ENCODE measurements around the gene SLC34A2. TPM values are rescaled to one million over a fixed set of nuclear protein-coding genes. Genes with fewer than 3 reads are reported as not detected.
"Not testable (repeated sequence)": the region's sequence is repeated elsewhere in the genome, so short reads cannot be mapped to it uniquely, and the experiment has no call there.

The SLC34A2 gene, protein sequence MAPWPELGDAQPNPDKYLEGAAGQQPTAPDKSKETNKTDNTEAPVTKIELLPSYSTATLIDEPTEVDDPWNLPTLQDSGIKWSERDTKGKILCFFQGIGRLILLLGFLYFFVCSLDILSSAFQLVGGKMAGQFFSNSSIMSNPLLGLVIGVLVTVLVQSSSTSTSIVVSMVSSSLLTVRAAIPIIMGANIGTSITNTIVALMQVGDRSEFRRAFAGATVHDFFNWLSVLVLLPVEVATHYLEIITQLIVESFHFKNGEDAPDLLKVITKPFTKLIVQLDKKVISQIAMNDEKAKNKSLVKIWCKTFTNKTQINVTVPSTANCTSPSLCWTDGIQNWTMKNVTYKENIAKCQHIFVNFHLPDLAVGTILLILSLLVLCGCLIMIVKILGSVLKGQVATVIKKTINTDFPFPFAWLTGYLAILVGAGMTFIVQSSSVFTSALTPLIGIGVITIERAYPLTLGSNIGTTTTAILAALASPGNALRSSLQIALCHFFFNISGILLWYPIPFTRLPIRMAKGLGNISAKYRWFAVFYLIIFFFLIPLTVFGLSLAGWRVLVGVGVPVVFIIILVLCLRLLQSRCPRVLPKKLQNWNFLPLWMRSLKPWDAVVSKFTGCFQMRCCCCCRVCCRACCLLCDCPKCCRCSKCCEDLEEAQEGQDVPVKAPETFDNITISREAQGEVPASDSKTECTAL
- polyA plus RNA-seq (2011; rRNA removed) (not detected in 2 replicates), polyA minus RNA-seq (2011; rRNA and poly(A)+ RNA removed) (not detected in 2 replicates)

DNA sequence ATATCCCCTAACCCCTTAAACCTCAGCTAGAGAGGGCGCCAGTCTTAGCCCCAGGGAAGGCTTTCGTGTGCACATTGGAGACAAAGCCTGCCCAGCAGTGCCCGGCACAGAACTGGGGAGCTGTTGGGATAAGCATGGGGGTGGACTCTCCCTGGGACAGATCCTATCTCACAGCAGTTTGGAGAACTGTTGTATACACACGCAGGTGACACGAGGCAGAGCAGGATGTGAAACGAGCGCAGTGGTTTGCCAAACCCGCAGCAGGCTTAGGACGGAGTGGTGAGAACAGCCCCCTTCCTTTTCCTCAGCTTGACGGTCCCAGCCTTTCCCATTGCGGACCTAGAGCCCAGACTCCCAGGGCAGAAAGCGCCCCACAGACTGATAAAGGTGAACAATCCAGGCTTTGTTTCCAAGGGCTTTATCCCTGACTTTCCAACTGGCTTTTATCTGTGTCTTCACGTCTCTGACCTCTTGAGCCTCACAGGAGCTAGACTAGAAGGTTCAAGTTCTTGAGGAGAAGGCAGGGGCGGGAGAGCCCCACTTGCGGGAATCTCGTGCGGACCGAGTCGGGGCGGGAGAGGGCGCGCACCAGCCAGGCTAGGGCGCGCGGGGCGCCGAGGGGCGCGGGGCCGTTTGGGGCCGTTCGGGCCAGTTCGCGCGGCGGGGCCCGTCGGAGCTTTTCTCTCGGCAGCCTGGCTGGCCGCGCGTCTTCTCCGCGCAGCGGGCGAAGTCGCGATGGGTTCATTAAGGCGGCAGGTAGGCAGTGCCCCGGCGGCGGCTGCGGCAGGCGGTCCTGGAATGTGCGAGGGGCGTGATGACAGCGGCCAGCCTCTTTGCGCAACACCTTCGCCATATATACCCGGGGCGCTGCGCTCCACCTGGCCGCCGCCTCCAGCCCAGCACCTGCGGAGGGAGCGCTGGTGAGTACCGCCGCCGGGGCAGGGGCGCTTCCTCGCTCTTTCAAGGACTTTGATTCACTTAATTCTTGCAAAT, at the start of gene SLC34A2:
SLC34A2 (plus strand) TSS at position 881 of the 993 bp plus-strand sequence. CDS start 6,650 bp downstream, outside the sequence.
- no peaks in the 10 kb centered on the region for H3K9me3 ChIP-seq (ENCODE audit: control insufficient read depth, insufficient read depth, low read length)
- ChIA-PET POLR2A (no interaction called here), CTCF (interaction anchor here (1.2 kb wide), 1 partner anchor 215 kb away, joined by 3 read pairs; no protein-coding TSS in a partner anchor)
- TF ChIP-seq, protein P1, sequence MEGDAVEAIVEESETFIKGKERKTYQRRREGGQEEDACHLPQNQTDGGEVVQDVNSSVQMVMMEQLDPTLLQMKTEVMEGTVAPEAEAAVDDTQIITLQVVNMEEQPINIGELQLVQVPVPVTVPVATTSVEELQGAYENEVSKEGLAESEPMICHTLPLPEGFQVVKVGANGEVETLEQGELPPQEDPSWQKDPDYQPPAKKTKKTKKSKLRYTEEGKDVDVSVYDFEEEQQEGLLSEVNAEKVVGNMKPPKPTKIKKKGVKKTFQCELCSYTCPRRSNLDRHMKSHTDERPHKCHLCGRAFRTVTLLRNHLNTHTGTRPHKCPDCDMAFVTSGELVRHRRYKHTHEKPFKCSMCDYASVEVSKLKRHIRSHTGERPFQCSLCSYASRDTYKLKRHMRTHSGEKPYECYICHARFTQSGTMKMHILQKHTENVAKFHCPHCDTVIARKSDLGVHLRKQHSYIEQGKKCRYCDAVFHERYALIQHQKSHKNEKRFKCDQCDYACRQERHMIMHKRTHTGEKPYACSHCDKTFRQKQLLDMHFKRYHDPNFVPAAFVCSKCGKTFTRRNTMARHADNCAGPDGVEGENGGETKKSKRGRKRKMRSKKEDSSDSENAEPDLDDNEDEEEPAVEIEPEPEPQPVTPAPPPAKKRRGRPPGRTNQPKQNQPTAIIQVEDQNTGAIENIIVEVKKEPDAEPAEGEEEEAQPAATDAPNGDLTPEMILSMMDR (IDR thresholded peaks at IDR 0.05; ENCODE audit: low read depth, low read length): no peak
- DNase-seq (ENCODE audit: low read depth, low spot score): no peak
- peaks cover 32% of the 10 kb centered on the region for H3K27me3 ChIP-seq (ENCODE audit: control insufficient read depth, insufficient read depth, low read length)
- H3K27ac ChIP-seq (ENCODE audit: low read depth, low read length): no peak within 1 kb of the TSS
- no peak within 1 kb of the TSS for H3K4me3 ChIP-seq (ENCODE audit: low read depth, low read length)

DNA sequence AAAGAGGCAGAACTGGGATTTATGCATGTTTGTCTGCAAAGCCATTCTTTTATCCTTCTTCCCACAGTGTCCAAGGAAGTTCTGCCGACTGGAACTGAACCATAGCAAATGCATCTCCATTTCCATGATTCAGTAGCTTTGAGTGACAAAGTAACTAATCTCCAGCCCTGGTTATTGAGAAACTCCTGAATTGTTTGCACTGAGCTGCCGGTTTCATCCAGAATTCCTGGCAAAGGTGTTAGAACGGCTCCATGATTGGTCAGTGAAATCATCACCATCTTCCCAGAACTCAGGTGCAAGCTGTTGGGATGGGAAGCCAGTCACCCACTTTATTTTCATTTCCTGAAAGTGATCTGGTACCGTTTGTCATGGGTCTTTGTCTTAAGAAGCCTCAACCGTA, 47.0 kb upstream of the SLC34A2 start:
- no peaks in the 10 kb centered on the region for H3K9me3 ChIP-seq (ENCODE audit: control insufficient read depth, insufficient read depth, low read length)
- no peaks in the 10 kb centered on the region for H3K27me3 ChIP-seq (ENCODE audit: control insufficient read depth, insufficient read depth, low read length)
- H3K27ac ChIP-seq (ENCODE audit: low read depth, low read length): no peak overlapping the region
- TF ChIP-seq, protein P1 (IDR thresholded peaks at IDR 0.05; ENCODE audit: low read depth, low read length): no peak
- no peak for DNase-seq (ENCODE audit: low read depth, low spot score)
- H3K4me3 ChIP-seq (ENCODE audit: low read depth, low read length): no peak overlapping the region
- ChIA-PET CTCF (no interaction called here), POLR2A (no interaction called here)

DNA sequence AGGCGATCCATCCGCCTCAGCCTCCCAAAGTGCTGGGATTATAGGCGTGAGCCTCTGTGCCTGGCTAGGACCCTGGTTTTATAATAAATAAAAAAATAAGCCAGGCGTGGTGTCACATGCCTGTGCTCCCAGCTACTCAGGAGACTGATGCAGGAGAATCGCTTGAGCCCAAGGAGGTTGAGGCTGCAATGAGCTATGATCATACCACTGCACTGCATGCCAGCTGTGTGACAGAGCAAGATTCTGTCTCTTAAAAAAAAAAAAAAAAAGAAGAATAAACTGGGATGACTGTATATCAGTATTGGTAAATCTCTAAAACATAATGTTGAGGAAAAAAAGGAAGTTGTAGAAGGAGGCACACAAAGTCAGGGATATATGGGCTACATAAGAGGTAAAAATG, 45.7 kb upstream of the SLC34A2 start:
- H3K27me3 ChIP-seq (ENCODE audit: control insufficient read depth, insufficient read depth, low read length): no peaks in the 10 kb centered on the region
- ChIA-PET POLR2A (no interaction called here), CTCF (interaction anchor here (0.6 kb wide), 1 partner anchor 78 kb away, joined by 3 read pairs; no protein-coding TSS in a partner anchor)
- no peaks in the 10 kb centered on the region for H3K9me3 ChIP-seq (ENCODE audit: control insufficient read depth, insufficient read depth, low read length)
- TF ChIP-seq, protein P1 (IDR thresholded peaks at IDR 0.05; ENCODE audit: low read depth, low read length): no peak
- no peak for DNase-seq (ENCODE audit: low read depth, low spot score)
- H3K27ac ChIP-seq (ENCODE audit: low read depth, low read length): no peak overlapping the region
- no peak overlapping the region for H3K4me3 ChIP-seq (ENCODE audit: low read depth, low read length)

DNA sequence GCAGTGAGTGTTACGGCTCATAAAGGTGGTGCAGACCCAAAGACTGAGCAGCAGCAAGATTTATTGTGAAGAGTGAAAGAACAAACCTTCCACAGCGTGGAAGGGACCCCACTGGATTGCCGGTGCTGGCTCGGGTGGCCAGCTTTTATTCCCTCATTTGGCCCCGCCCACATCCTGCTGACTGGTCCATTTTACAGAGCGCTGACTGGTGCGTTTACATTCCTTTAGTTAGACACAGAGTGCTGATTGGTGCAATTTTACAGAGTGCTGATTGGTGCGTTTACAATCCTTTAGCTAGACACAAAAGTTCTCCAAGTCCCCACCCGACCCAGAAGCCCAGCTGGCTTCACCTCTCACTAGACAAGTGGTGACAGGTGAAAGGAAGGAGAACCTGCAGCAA, 42.0 kb upstream of the SLC34A2 start:
- H3K27ac ChIP-seq (ENCODE audit: low read depth, low read length); H3K27me3 ChIP-seq (ENCODE audit: control insufficient read depth, insufficient read depth, low read length); H3K4me3 ChIP-seq (ENCODE audit: low read depth, low read length); CTCF ChIA-PET; POLR2A ChIA-PET; DNase-seq (ENCODE audit: low read depth, low spot score); H3K9me3 ChIP-seq (ENCODE audit: control insufficient read depth, insufficient read depth, low read length): not testable (repeated sequence)

DNA sequence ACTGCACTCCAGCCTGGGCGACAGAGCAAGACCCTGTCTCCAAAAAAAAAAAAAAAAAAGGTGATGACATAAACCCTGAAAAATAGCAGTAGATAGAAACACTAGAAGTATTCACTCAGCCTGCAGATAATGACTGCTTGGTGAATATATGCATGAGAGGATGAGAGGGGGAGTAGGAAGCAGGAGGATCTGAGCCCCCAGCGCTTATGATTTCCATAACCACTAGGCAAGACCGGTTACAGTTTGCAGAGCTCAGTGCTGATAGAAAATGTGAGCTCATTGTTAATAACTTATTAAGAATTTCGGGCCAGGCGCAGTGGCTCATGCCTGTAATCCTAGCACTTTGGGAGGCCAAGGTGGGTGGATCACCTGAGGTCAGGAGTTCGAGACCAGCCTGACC, 40.8 kb upstream of the SLC34A2 start:
- CTCF ChIA-PET: no interaction called here
- DNase-seq (ENCODE audit: low read depth, low spot score): no peak
- no peaks in the 10 kb centered on the region for H3K9me3 ChIP-seq (ENCODE audit: control insufficient read depth, insufficient read depth, low read length)
- TF ChIP-seq, protein P1 (IDR thresholded peaks at IDR 0.05; ENCODE audit: low read depth, low read length): no peak
- H3K4me3 ChIP-seq (ENCODE audit: low read depth, low read length): no peak overlapping the region
- H3K27ac ChIP-seq (ENCODE audit: low read depth, low read length): no peak overlapping the region
- POLR2A ChIA-PET: no interaction called here
- no peaks in the 10 kb centered on the region for H3K27me3 ChIP-seq (ENCODE audit: control insufficient read depth, insufficient read depth, low read length)

Data from AG04450 (cell line).